ENCODE measurements around the gene ARF5.

The ARF5 gene

GRCh38 chr7:127581716-127582115, 6.5 kb upstream of the ARF5 start:
- TF ChIP-seq CTCF (IDR thresholded peaks at IDR 0.05), result no peak
- no peak for TF ChIP-seq ZFX (IDR thresholded peaks at IDR 0.05; ENCODE audit: borderline replicate concordance)
- no peak overlapping the region for H3K27ac ChIP-seq

- no peak overlapping the region for H3K27ac ChIP-seq
- no peak for TF ChIP-seq CTCF (IDR thresholded peaks at IDR 0.05)
- TF ChIP-seq ZFX (IDR thresholded peaks at IDR 0.05; ENCODE audit: borderline replicate concordance), result no peak
These were observed 5.8 kb upstream of the ARF5 start for GRCh38 chr7:127582361-127582760.

GRCh38 chr7:127584648-127585043, 3.6 kb upstream of the ARF5 start:
- no peak for TF ChIP-seq ZFX (IDR thresholded peaks at IDR 0.05; ENCODE audit: borderline replicate concordance)
- TF ChIP-seq CTCF (IDR thresholded peaks at IDR 0.05), result no peak
- peak overlapping the region; percentile 88 for H3K27ac ChIP-seq

- H3K27ac ChIP-seq, result peak within 1 kb of the TSS; percentile 88
- TF ChIP-seq ZFX (IDR thresholded peaks at IDR 0.05; ENCODE audit: borderline replicate concordance) (no peak), CTCF (IDR thresholded peaks at IDR 0.05) (no peak)
These were observed 2.9 kb upstream of the ARF5 start, which contains the start of gene GCC1 for GRCh38 chr7:127585044-127585953. GCC1 (minus strand) TSS chr7:127585596; CDS start chr7:127585182, 414 bp downstream.

GRCh38 chr7:127586346-127586745, 1.9 kb upstream of the ARF5 start:
- H3K27ac ChIP-seq, result peak overlapping the region; percentile 88; the same call in 1 of the 2 replicates
- TF ChIP-seq ZFX (IDR thresholded peaks at IDR 0.05; ENCODE audit: borderline replicate concordance), result no peak
- no peak for TF ChIP-seq CTCF (IDR thresholded peaks at IDR 0.05)

GRCh38 chr7:127587663-127588018, 570 bp upstream of the ARF5 start:
- TF ChIP-seq CTCF (IDR thresholded peaks at IDR 0.05), result no peak
- no peak for TF ChIP-seq ZFX (IDR thresholded peaks at IDR 0.05; ENCODE audit: borderline replicate concordance)
- H3K27ac ChIP-seq, result 0 out of 2 replicates have a peak overlapping the region, but pooled peaks have one; percentile 74

Measured in 22Rv1 (cell line).